Adrenal gland (tissue), 5 donors: ENCODE data around the gene HBS1L.

Experiments used
- CTCF ChIP-seq, 6 experiments: fragments of 450-650 bp in 4 of 6; fragments of 200-600 bp in 2 of 6; sonication (generic) in 1 of 6; IDR thresholded peaks; 1 replicate in 5 of 6; 2 replicates in 1 of 6; pipeline versions ENCODE4 v1.5.1 to v1.8.0; 2016 to 2021; ENCODE audit warnings: antibody characterized with exemption in 6 of 6, mild to moderate bottlenecking in 2 of 6, moderate library complexity in 1 of 6
- POLR2A ChIP-seq, 2 donors: fragments of 450-650 bp; IDR thresholded peaks; one replicate each; pipeline ENCODE4 v1.6.1; 2017; ENCODE audit warnings: antibody characterized with exemption in 2 of 2, mild to moderate bottlenecking in 2 of 2, moderate library complexity in 1 of 2
- donor health status: DM: no; HTN: no; CAD: no.

- TF ChIP-seq CTCF (IDR thresholded peaks at IDR 0.05), result no peak
- TF ChIP-seq POLR2A (IDR thresholded peaks at IDR 0.05), result no peak
Measured at GRCh38 chr6:134920422-134920821, 134.2 kb downstream of the HBS1L start.
